Uterus (tissue), 2 donors: ENCODE measurements around the gene ZC3H4.

Experiments used
- POLR2A ChIP-seq, 2 donors: fragments of 450-650 bp; IDR thresholded peaks; one replicate each; pipeline ENCODE4 v1.6.1; 2016; ENCODE audit warnings: antibody characterized with exemption in 2 of 2, mild to moderate bottlenecking in 1 of 2, moderate library complexity in 1 of 2
- TF ChIP-seq, protein P1 (sequence below), 4 experiments: fragments of 200-600 bp in 2 of 4; fragments of 450-650 bp in 2 of 4; sonication (generic) in 2 of 4; IDR thresholded peaks; one replicate each; pipeline ENCODE4 v1.5.1; 2016 to 2019; ENCODE audit warnings: antibody characterized with exemption in 4 of 4, mild to moderate bottlenecking in 2 of 4, moderate library complexity in 1 of 4

GRCh38 chr19:47141695-47142094 lies 28.1 kb upstream of the ZC3H4 start:
- TF ChIP-seq, protein P1, sequence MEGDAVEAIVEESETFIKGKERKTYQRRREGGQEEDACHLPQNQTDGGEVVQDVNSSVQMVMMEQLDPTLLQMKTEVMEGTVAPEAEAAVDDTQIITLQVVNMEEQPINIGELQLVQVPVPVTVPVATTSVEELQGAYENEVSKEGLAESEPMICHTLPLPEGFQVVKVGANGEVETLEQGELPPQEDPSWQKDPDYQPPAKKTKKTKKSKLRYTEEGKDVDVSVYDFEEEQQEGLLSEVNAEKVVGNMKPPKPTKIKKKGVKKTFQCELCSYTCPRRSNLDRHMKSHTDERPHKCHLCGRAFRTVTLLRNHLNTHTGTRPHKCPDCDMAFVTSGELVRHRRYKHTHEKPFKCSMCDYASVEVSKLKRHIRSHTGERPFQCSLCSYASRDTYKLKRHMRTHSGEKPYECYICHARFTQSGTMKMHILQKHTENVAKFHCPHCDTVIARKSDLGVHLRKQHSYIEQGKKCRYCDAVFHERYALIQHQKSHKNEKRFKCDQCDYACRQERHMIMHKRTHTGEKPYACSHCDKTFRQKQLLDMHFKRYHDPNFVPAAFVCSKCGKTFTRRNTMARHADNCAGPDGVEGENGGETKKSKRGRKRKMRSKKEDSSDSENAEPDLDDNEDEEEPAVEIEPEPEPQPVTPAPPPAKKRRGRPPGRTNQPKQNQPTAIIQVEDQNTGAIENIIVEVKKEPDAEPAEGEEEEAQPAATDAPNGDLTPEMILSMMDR (IDR thresholded peaks at IDR 0.05), result no peak
- TF ChIP-seq POLR2A (IDR thresholded peaks at IDR 0.05), result no peak
